Mucosa of descending colon (tissue), 3 donors: ENCODE data around the gene VPS25. TPM values are rescaled to one million over a fixed set of nuclear protein-coding genes. Genes with fewer than 3 reads are reported as not detected.

ENCODE experiments used
- ATAC-seq: fragments of 200-7000 bp; cut with Tn5 transposase; one replicate; pipeline ENCODE4 v1.9.1; 2020; ENCODE audit warnings: mild to moderate bottlenecking, moderate library complexity
- DNase-seq, 3 donors: peaks; one replicate each; pipeline ENCODE4 v3.0.0-alpha.2; 2020
- H3K36me3 ChIP-seq: fragments of 200-600 bp; one replicate; pipeline ENCODE4 v1.8.0; 2021; ENCODE audit warnings: low read depth, mild to moderate bottlenecking
- H3K4me1 ChIP-seq: fragments of 200-600 bp; one replicate; pipeline ENCODE4 v1.8.0; 2021; ENCODE audit warnings: low read depth, mild to moderate bottlenecking
- H3K4me3 ChIP-seq: fragments of 200-600 bp; one replicate; pipeline ENCODE4 v1.8.0; 2021; ENCODE audit warnings: mild to moderate bottlenecking
- H3K9me3 ChIP-seq: fragments of 200-600 bp; one replicate; pipeline ENCODE4 v1.8.0; 2021; ENCODE audit warnings: mild to moderate bottlenecking
- intact Hi-C, 2 donors: fragments of 100-400 bp; cut with DNase I in 1 of 2; cut with micrococcal nuclease in 1 of 2; formaldehyde crosslinking; loops; one replicate each; pipeline versions ENCODE4 v1.11.0 to v1.11.1; 2022; cut with DNase I, micrococcal nuclease
- microRNA-seq: library from miRNA; unstranded; fragments of <30 nt; microRNA quantifications from one replicate; pipeline ENCODE4, GENCODE V29; 2019
- total RNA-seq, 3 donors: library from RNA; stranded (reverse); fragmentation: NEBNext Ultra II Directional in 2 of 3; extraction: Animal tissue kit (Norgen Biotek cat#: 25700) in 2 of 3; gene quantifications; one replicate each; pipeline versions ENCODE4 v1.2.1 to v1.2.4, GENCODE V29; 2021 to 2023
- TF ChIP-seq, protein P1 (sequence below): fragments of 200-600 bp; IDR thresholded peaks from one replicate; pipeline ENCODE4 v1.8.0; 2022; ENCODE audit warnings: antibody characterized with exemption, mild to moderate bottlenecking
- donor health status: DM: no; HTN: no; CAD: no; lungs with moderate emphysema.
- donor health status: DM: no; HTN: no; CAD: no.
- donor health status: DM: no; HTN: yes; CAD: no.

Gene VPS25
- total RNA-seq, 3 donors from 2014 or later, result 45.6 to 85.6 (median 83.3) TPM

DNA sequence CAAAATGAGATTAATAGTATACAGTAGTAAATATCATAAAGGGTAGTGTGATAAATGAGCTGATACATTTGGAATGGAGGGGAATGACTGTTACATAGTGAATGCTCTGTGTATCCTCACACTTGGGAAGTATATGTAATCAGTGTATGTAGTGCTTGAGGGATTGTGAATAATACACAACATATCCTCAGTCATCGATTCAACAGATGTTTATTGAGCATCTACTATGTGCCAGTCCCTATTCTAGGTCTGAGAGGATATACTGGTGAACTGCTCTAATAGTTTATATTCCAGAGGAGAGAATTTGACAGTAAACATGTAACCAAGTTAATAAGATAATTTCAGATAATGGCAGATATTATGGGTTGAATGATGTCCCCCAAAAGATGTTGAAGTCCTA, 54.2 kb downstream of the VPS25 start:
- no peak for ATAC-seq
- intact Hi-C loops, result no loop called here

More for the DNA sequence above, 54.2 kb downstream of the VPS25 start:
- no peak overlapping the region for H3K4me3 ChIP-seq
- DNase-seq, result no peak
- no peaks in the 10 kb centered on the region for H3K36me3 ChIP-seq
- H3K9me3 ChIP-seq, result no peaks in the 10 kb centered on the region
- peaks cover 18% of the 10 kb centered on the region for H3K4me1 ChIP-seq
- TF ChIP-seq, protein P1, sequence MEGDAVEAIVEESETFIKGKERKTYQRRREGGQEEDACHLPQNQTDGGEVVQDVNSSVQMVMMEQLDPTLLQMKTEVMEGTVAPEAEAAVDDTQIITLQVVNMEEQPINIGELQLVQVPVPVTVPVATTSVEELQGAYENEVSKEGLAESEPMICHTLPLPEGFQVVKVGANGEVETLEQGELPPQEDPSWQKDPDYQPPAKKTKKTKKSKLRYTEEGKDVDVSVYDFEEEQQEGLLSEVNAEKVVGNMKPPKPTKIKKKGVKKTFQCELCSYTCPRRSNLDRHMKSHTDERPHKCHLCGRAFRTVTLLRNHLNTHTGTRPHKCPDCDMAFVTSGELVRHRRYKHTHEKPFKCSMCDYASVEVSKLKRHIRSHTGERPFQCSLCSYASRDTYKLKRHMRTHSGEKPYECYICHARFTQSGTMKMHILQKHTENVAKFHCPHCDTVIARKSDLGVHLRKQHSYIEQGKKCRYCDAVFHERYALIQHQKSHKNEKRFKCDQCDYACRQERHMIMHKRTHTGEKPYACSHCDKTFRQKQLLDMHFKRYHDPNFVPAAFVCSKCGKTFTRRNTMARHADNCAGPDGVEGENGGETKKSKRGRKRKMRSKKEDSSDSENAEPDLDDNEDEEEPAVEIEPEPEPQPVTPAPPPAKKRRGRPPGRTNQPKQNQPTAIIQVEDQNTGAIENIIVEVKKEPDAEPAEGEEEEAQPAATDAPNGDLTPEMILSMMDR, result no peak

Small RNA genes within 50 kb of the gene (microRNA-seq; reads per million reads assigned to microRNA genes)
- 0.93 reads per million for gene MIR6781

Other genes with a start within 250 kb of the VPS25 start
- 10 to 100 TPM; 28.9 to 51.8 (median 35.6) TPM for gene NAGLU, start 237.2 kb upstream of the VPS25 start, total RNA-seq
- 1 to 10 TPM; 1.5 to 2.5 (median 1.7) TPM for gene HSD17B1, start 220.5 kb upstream of the VPS25 start, total RNA-seq
- 10 to 100 TPM; 74.5 to 98.7 (median 87.8) TPM for gene COASY, start 211.3 kb upstream of the VPS25 start, total RNA-seq
- gene MLX, start 206.3 kb upstream of the VPS25 start, total RNA-seq, result 100 to 1,000 TPM in 2 of 3 donors, 10 to 100 TPM in 1; 69.6 to 110 (median 103) TPM
- gene PSMC3IP, start 195.7 kb upstream of the VPS25 start, total RNA-seq, result 1 to 10 TPM; 1.9 to 6.4 (median 3.1) TPM
- 10 to 100 TPM; 56.4 to 72.2 (median 67.1) TPM for gene RETREG3, start 164.1 kb upstream of the VPS25 start, total RNA-seq
- 10 to 100 TPM; 17.2 to 42.6 (median 40.9) TPM for gene TUBG1, start 163.8 kb upstream of the VPS25 start, total RNA-seq
- gene TUBG2, start 114.2 kb upstream of the VPS25 start, total RNA-seq, result 10 to 100 TPM in 1 of 3 donors, 1 to 10 TPM in 2; 1.8 to 24.9 (median 6.1) TPM
- gene PLEKHH3, start 96.5 kb upstream of the VPS25 start, total RNA-seq, result 10 to 100 TPM in 2 of 3 donors, 1 to 10 TPM in 1; 4.3 to 27.5 (median 10.4) TPM
- gene CCR10, start 91.6 kb upstream of the VPS25 start, total RNA-seq, result 1 to 10 TPM in 2 of 3 donors, not detected in 1; 1.6 to 2.6 TPM
- gene CNTNAP1, start 90.9 kb upstream of the VPS25 start, total RNA-seq, result 10 to 100 TPM in 1 of 3 donors, 1 to 10 TPM in 2; 1.4 to 37.4 (median 7.1) TPM
- 10 to 100 TPM; 23.8 to 53.7 (median 31.7) TPM for gene EZH1, start 28.4 kb upstream of the VPS25 start, total RNA-seq
- gene RAMP2, start 12.2 kb upstream of the VPS25 start, total RNA-seq, result 10 to 100 TPM in 2 of 3 donors, 1 to 10 TPM in 1; 5.7 to 17.2 (median 10.3) TPM
- gene WNK4, start 7.2 kb downstream of the VPS25 start, total RNA-seq, result 10 to 100 TPM; 17.5 to 55.8 (median 32.4) TPM
- gene COA3, start 25.3 kb downstream of the VPS25 start, total RNA-seq, result 100 to 1,000 TPM in 2 of 3 donors, 10 to 100 TPM in 1; 92.7 to 151 (median 148) TPM
- 1 to 10 TPM in 2 of 3 donors, under 1 TPM in 1; 0.79 to 3.3 (median 1.2) TPM for gene CNTD1, start 25.4 kb downstream of the VPS25 start, total RNA-seq
- gene BECN1, start 50.8 kb downstream of the VPS25 start, total RNA-seq, result 100 to 1,000 TPM; 130 to 142 (median 137) TPM
- gene PSME3, start 59.9 kb downstream of the VPS25 start, total RNA-seq, result 100 to 1,000 TPM in 1 of 3 donors, 10 to 100 TPM in 2; 87.7 to 112 (median 91.8) TPM
- 1 to 10 TPM in 1 of 3 donors, under 1 TPM in 2; 0.92 to 2.1 (median 0.96) TPM for gene AOC2, start 71.1 kb downstream of the VPS25 start, total RNA-seq
- 100 to 1,000 TPM in 1 of 3 donors, 10 to 100 TPM in 2; 10.6 to 175 (median 25.4) TPM for gene AOC3, start 77.8 kb downstream of the VPS25 start, total RNA-seq
- gene G6PC1, start 127.3 kb downstream of the VPS25 start, total RNA-seq, result under 1 TPM in 1 of 3 donors, not detected in 2; 0.67 TPM
- 10 to 100 TPM; 25.9 to 30.7 (median 29.4) TPM for gene AARSD1, start 191.0 kb downstream of the VPS25 start, total RNA-seq
- gene PTGES3L, start 206.6 kb downstream of the VPS25 start, total RNA-seq, result 1 to 10 TPM; 3.8 to 5.5 (median 4.4) TPM
- gene RUNDC1, start 207.1 kb downstream of the VPS25 start, total RNA-seq, result 10 to 100 TPM; 22.2 to 27.0 (median 26.2) TPM
- 100 to 1,000 TPM; 459 to 804 (median 648) TPM for gene RPL27, start 225.0 kb downstream of the VPS25 start, total RNA-seq
- 10 to 100 TPM; 39.2 to 58.2 (median 39.3) TPM for gene IFI35, start 233.3 kb downstream of the VPS25 start, total RNA-seq
- 100 to 1,000 TPM in 1 of 3 donors, 10 to 100 TPM in 2; 35.2 to 142 (median 48.7) TPM for gene VAT1, start 248.9 kb downstream of the VPS25 start, total RNA-seq